HUDEP-2 (cell line): ENCODE results near the gene IGFLR1.

Experiments
- DNase-seq, 76 experiments: peaks; one replicate each; lab custom pipeline; 2025; ENCODE audit not compliant: unreplicated experiment in 76 of 76; lab: John Stamatoyannopoulos, UW

Gene IGFLR1

GRCh38 chr19:35756377-35757230 is 14.4 kb upstream of the IGFLR1 start, which contains the start of gene HSPB6:
Gene HSPB6 (minus strand): TSS chr19:35757029. CDS start chr19:35757008, 21 bp downstream.
- DNase-seq, result no peak

GRCh38 chr19:35755550-35756376 is 13.5 kb upstream of the IGFLR1 start:
- peak in 28 of 76 experiments; percentile 13 to 55 (median 36) for DNase-seq

GRCh38 chr19:35755131-35755549 is 12.9 kb upstream of the IGFLR1 start:
- no peak for DNase-seq

- DNase-seq, result no peak
Measured at GRCh38 chr19:35754370-35755130, 12.3 kb upstream of the IGFLR1 start.

- no peak for DNase-seq
Measured at GRCh38 chr19:35753634-35754369, 11.6 kb upstream of the IGFLR1 start.

- DNase-seq, result no peak
Measured at GRCh38 chr19:35752746-35753350, 10.6 kb upstream of the IGFLR1 start.

GRCh38 chr19:35751839-35752745 is 9.8 kb upstream of the IGFLR1 start:
- DNase-seq, result no peak

GRCh38 chr19:35750167-35750566 is 7.9 kb upstream of the IGFLR1 start:
- DNase-seq, result no peak

- DNase-seq, result peak; percentile 89 to 100 (median 99)
Measured at GRCh38 chr19:35748106-35749020, 6.1 kb upstream of the IGFLR1 start, which contains the start of gene LIN37. Gene LIN37 (plus strand): TSS chr19:35748576. CDS start chr19:35748725, 149 bp downstream.

- DNase-seq, result no peak
Measured at GRCh38 chr19:35746531-35746930, 4.3 kb upstream of the IGFLR1 start.

- no peak for DNase-seq
Measured at GRCh38 chr19:35746087-35746462, 3.8 kb upstream of the IGFLR1 start.

- peak in 75 of 76 experiments; percentile 85 to 100 (median 98) for DNase-seq
Measured at GRCh38 chr19:35745328-35746086, 3.3 kb upstream of the IGFLR1 start, which contains the start of the genes PSENEN and U2AF1L4. Gene PSENEN (plus strand): TSS chr19:35745651. CDS start chr19:35745931, 280 bp downstream. Gene U2AF1L4 (minus strand): TSS chr19:35745418. CDS start chr19:35745391, 27 bp downstream.

- DNase-seq, result peak; percentile 32 to 99 (median 96)
Measured at GRCh38 chr19:35744430-35745327, 2.4 kb upstream of the IGFLR1 start.

GRCh38 chr19:35743640-35744429 is 1.6 kb upstream of the IGFLR1 start:
- DNase-seq, result no peak

- peak in 8 of 76 experiments; percentile 48 to 78 (median 68) for DNase-seq
Measured at GRCh38 chr19:35741203-35741515, 1.1 kb downstream of the IGFLR1 start.
